ENCODE results near the gene QTRT2. TPM values are rescaled to one million over a fixed set of nuclear protein-coding genes. Genes with fewer than 3 reads are reported as not detected.

QTRT2 gene
- polyA plus RNA-seq, 1 donor from 2014 or later, result 25.4 TPM

DNA sequence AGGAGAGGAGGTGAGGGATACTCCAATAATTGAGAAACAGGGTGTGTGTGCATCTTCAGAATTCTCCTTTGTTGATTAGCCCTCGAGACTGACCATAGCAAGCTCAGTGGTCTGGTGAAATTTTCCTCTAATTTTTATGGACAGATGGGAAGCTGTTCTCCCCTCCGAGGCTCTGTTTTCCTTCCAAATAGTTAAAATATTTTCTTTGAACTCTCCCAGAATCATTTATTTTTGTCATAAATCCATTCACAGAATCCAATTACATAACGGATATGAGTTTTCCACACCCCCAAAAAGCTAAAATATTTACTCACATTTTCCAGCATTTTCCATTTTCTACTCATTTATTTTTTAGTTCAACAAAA, 36.5 kb downstream of the QTRT2 start:
- H3K27me3 Mint-ChIP-seq, result no peaks in the 10 kb centered on the region
- H3K4me1 Mint-ChIP-seq, result peaks cover 1 to 4% (median 3%) of the 10 kb centered on the region in 3 donors
- peaks cover 0 to 2% (median 0%) of the 10 kb centered on the region in 3 donors for H3K9me3 Mint-ChIP-seq
- H3K36me3 Mint-ChIP-seq, result peaks cover 2% of the 10 kb centered on the region
- H3K27ac Mint-ChIP-seq, result no peak overlapping the region
- no peak overlapping the region for H3K4me3 Mint-ChIP-seq

DNA sequence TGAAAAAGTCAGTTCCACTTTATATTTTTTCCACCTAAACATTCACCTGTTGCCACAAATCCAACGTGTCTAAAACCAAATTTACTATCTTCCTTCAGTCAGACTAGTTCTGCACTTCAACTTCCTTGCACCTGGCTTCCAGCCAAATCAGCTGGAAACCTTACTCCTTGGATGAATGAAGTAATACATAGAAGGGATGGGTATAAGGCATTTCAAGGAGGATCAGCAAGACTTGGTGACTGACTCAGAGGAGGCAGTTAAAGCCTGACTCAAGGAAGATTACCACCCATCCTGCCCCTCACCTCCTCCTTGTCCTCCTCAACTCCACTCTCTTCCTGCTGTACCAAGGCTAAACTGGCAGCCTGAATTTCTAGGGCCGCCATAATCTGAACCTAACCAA, 37.1 kb downstream of the QTRT2 start:
- H3K27ac Mint-ChIP-seq, result no peak overlapping the region
- peaks cover under 1% of the 10 kb centered on the region for H3K36me3 Mint-ChIP-seq
- no peak overlapping the region for H3K4me3 Mint-ChIP-seq
- H3K4me1 Mint-ChIP-seq, result peaks cover 1 to 4% (median 3%) of the 10 kb centered on the region in 3 donors
- H3K27me3 Mint-ChIP-seq, result no peaks in the 10 kb centered on the region
- H3K9me3 Mint-ChIP-seq, result peaks cover 0 to 2% (median 0%) of the 10 kb centered on the region in 3 donors

DNA sequence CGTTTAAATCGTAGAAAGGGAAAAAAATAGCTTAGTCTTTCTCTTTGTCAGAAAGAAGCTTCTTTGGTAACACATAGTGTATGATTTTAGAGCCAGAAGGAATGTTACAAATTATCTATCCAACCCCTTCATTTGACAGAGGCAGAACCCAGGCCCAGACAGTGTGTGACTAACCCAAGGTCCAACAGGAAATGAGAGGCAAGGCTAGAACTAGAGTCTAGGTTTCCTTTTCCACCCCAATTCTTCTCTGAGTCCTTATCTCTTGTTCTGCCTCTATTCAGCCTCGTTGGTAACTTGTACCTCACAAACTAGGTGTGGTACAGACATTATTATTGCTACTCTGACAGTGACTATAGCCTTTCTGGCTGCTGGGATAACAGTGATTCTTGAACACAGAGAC, 39.3 kb downstream of the QTRT2 start:
- no peak overlapping the region for H3K4me3 Mint-ChIP-seq
- no peaks in the 10 kb centered on the region for H3K9me3 Mint-ChIP-seq
- no peak overlapping the region for H3K27ac Mint-ChIP-seq
- no peaks in the 10 kb centered on the region for H3K36me3 Mint-ChIP-seq
- peaks cover 1 to 4% (median 3%) of the 10 kb centered on the region in 3 donors for H3K4me1 Mint-ChIP-seq
- H3K27me3 Mint-ChIP-seq, result no peaks in the 10 kb centered on the region

DNA sequence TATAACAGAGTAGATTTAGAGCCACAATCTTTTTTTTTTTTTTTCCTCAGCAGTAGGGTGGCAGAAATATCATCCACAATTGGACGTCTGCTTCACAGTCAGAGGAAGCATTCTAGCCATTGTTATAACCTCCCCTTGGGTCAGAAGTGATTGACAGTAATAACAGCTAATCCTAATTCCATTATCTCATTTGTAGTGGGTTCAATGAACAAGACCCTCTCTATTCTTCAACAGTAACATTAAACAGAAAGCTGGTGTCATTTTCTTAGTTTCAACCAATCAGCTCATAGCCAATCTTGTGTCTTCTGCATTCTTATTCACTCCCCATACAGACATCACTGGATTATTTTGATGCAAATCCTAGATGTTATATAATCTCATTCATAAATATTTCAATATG, 44.6 kb downstream of the QTRT2 start:
- H3K4me3 Mint-ChIP-seq, result no peak overlapping the region
- H3K27ac Mint-ChIP-seq, result no peak overlapping the region
- peaks cover 3% of the 10 kb centered on the region for H3K27me3 Mint-ChIP-seq
- H3K9me3 Mint-ChIP-seq, result no peaks in the 10 kb centered on the region
- peaks cover 0 to 1% (median 0%) of the 10 kb centered on the region in 3 donors for H3K4me1 Mint-ChIP-seq
- H3K36me3 Mint-ChIP-seq, result no peaks in the 10 kb centered on the region

DNA sequence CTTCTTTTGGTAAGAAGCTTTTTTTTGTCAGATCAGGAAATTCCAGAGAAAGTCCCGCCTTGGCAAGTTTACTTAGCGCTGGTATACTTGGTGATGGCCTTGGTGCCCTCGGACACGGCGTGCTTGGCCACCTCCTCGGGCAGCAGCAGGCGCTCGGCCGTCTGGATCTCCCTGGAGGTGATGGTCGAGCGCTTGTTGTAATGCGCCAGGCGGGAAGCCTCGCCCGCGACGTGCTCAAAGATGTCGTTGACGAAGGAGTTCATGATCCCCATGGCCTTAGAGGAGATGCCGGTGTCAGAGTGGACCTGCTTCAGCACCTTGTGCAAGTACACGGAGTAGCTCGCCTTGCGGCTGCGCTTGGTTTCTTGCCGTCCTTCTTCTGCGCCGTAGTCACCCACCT, 46.6 kb downstream of the QTRT2 start:
- Mint-ChIP-seq H3K4me3 (no peak overlapping the region), H3K4me1 (peaks cover 0 to 1% (median 0%) of the 10 kb centered on the region in 3 donors), H3K27ac (no peak overlapping the region), H3K36me3 (no peaks in the 10 kb centered on the region), H3K9me3 (no peaks in the 10 kb centered on the region), H3K27me3 (peaks cover 3% of the 10 kb centered on the region)

DNA sequence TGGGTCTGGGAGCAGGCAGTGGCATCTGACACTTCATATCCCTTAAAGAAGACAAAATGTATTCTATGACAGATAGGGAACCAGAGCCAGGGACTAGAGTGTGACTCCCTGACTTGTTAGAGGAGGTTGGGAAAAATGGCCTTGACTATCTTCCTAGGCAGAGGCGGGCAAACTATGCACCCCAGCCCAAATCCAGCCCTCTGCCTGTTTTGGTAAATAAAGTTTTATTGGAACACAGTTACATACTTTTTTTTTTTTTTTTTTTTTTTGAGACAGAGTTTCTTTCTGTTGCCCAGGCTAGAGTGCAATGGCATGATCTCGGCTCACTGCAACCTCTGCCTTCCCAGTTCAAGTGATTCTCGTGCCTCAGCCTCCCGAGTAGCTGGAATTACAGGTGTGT, 47.3 kb downstream of the QTRT2 start:
- no peaks in the 10 kb centered on the region for H3K9me3 Mint-ChIP-seq
- peaks cover 3% of the 10 kb centered on the region for H3K27me3 Mint-ChIP-seq
- H3K27ac Mint-ChIP-seq, result no peak overlapping the region
- H3K4me1 Mint-ChIP-seq, result peaks cover 0 to 1% (median 0%) of the 10 kb centered on the region in 3 donors
- no peak overlapping the region for H3K4me3 Mint-ChIP-seq
- no peaks in the 10 kb centered on the region for H3K36me3 Mint-ChIP-seq

DNA sequence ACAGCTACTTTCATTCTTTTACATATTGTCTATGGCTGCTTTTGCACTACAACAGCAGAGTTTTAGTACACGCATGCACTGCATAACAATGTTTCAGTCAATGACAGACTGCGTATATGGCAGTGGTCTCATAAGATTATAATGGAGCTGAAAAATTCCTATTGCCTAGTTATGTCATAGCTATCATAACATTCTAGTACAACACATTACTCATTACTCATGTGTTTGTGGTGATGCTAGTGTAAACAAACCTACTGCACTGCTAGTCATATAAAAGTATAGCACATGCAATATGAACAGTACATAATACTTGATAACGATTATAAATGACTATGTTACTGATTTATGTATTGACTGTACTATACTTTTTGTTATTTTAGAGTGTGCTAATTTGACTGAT, 47.9 kb downstream of the QTRT2 start:
- Mint-ChIP-seq H3K27me3 (peaks cover 3% of the 10 kb centered on the region), H3K36me3 (no peaks in the 10 kb centered on the region), H3K27ac (no peak overlapping the region), H3K4me1 (peaks cover 0 to 1% (median 0%) of the 10 kb centered on the region in 3 donors), H3K9me3 (no peaks in the 10 kb centered on the region), H3K4me3 (no peak overlapping the region)

DNA sequence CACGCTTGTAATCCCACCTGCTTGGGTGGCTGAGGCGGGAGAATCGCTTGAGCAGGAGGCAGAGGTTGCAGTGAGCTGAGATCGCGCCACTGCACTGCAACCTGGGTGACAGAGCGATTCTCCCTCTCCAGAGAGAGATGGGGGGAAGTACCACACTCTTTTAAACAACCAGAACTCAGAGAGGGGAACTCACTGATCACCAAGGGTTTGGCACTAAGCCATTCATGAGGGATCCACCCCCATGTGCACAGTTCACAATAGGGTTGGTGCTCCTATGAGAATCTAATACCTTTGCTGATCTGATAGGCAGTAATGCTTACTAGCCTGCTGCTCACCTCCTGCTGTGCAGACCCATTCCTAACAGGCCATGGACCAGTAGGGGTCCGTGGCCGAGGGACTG, 51.6 kb downstream of the QTRT2 start:
- H3K9me3 Mint-ChIP-seq, result no peaks in the 10 kb centered on the region
- no peak overlapping the region for H3K27ac Mint-ChIP-seq
- no peak overlapping the region for H3K4me3 Mint-ChIP-seq
- peaks cover 2% of the 10 kb centered on the region for H3K27me3 Mint-ChIP-seq
- H3K36me3 Mint-ChIP-seq, result no peaks in the 10 kb centered on the region
- H3K4me1 Mint-ChIP-seq, result peaks cover 0 to 2% (median 1%) of the 10 kb centered on the region in 3 donors

DNA sequence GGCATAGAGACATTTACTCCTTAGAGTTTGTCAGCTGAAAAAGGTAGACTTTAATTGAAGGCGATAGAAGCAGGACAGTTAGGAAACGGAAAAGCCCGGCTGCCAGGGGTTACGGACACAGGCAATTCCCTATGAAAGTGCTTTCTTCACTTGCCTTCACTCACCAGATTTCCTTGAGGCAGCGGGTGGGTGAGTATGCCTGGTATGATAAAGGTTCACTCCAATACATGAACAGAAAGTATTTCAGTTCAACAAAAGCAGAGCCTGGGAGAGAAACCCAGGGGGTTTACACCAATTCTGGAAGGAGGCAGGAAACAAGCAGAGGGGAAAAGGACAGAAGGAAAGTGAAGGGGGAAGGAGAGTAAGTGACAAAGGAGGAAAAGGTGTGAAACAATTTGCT, 53.9 kb downstream of the QTRT2 start:
- no peak overlapping the region for H3K27ac Mint-ChIP-seq
- peaks cover 0 to 2% (median under 1%) of the 10 kb centered on the region in 3 donors for H3K4me1 Mint-ChIP-seq
- no peaks in the 10 kb centered on the region for H3K27me3 Mint-ChIP-seq
- H3K36me3 Mint-ChIP-seq, result no peaks in the 10 kb centered on the region
- H3K4me3 Mint-ChIP-seq, result no peak overlapping the region
- H3K9me3 Mint-ChIP-seq, result no peaks in the 10 kb centered on the region

DNA sequence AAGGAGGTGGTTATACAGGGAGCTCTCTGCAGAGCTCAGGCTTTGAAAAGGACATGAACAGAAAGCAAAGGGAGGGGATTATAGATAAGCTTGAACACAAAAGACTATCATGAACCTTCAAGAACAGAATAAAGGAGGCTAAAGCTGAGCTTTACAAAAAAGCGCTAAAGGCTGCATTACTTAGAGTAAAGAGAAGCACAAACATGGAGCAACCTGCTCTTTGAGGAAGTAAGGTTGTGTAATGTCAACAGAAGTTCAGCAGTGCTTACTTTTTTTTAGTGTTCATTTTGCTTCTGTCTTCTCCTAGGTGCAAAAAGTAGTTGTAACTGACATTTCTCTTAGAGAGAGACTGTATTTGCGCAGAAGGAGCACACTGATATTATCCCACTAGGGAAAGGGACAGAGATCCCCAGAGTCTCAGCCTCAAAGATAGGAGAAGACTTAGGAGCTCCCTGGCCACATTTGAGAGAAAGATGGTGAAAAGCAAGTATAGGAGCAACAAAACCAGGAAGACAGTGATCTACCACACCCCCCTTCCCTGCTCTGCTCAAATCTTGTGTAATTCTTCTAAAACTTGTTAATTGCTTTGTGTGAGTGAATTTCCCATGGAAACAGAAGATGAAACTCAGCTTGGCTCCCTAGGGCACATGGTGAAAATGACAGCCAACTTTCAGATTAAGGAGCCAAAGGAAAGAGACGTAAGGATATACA, 54.7 kb downstream of the QTRT2 start:
- peaks cover 0 to 2% (median 0%) of the 10 kb centered on the region in 3 donors for H3K4me1 Mint-ChIP-seq
- no peak overlapping the region for H3K4me3 Mint-ChIP-seq
- no peaks in the 10 kb centered on the region for H3K9me3 Mint-ChIP-seq
- H3K27ac Mint-ChIP-seq, result no peak overlapping the region
- no peaks in the 10 kb centered on the region for H3K27me3 Mint-ChIP-seq
- no peaks in the 10 kb centered on the region for H3K36me3 Mint-ChIP-seq

DNA sequence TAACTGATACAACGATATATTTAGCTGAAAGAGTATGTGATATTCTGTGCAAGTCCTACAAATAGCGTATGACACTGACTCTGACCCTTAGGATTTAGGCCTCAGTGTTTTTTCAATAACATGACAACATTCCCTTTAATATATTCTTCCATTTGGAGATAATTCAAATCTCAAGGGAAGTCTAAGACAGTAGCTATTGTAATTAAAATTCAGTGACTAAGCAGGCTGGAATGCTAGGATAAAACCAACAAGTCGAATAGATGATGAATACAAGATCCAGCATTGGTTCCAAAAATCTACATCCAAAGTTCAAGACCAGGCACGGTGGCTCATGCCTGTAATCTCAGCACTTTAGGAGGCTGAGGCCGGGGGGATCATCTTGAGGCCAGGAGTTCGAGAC, 56.2 kb downstream of the QTRT2 start:
- H3K4me3 Mint-ChIP-seq, result no peak overlapping the region
- no peaks in the 10 kb centered on the region for H3K9me3 Mint-ChIP-seq
- H3K27me3 Mint-ChIP-seq, result no peaks in the 10 kb centered on the region
- no peaks in the 10 kb centered on the region for H3K36me3 Mint-ChIP-seq
- peaks cover 0 to 2% (median 0%) of the 10 kb centered on the region in 3 donors for H3K4me1 Mint-ChIP-seq
- H3K27ac Mint-ChIP-seq, result peak overlapping the region in 1 of 3 donors; percentile 32

DNA sequence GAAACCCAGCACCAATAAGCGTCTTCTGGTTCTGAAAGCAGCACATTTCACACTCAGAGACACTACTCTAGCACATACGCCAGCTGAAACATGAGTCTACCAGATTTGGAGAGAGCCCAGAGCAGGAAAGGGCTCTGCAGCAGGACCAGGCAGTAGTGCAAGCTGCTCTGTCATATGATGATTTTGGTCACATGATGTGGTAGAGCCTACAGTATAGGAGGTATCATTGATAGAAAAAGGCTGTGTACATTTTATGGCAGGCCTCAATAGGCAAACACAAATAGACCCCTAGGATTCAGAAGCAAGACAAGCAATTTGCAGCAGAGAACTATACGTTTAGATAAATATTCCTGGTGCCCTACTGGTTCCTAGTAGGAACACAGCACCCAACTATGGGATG, 58.2 kb downstream of the QTRT2 start:
- H3K4me1 Mint-ChIP-seq, result peaks cover 0 to 2% (median 0%) of the 10 kb centered on the region in 3 donors
- H3K27ac Mint-ChIP-seq, result no peak overlapping the region
- H3K36me3 Mint-ChIP-seq, result no peaks in the 10 kb centered on the region
- no peaks in the 10 kb centered on the region for H3K27me3 Mint-ChIP-seq
- no peaks in the 10 kb centered on the region for H3K9me3 Mint-ChIP-seq
- H3K4me3 Mint-ChIP-seq, result no peak overlapping the region

DNA sequence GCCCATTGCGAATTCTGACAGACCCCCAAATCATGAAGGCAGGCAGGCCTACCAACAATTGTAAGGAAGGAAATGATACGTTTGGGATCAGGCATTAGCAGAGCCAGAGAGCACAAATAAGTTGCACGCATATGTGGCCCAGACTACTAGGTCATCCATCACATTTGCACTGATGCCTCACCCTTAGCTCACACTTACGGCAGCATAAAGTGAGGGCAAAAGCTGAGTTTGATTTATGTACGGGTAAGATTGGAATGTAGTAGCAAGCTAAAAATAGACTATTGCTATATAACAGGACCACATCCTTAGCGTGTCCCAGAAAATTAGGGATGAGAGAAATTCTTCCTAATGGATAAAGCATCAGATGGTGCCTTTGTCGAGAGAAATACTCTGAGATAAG, 58.6 kb downstream of the QTRT2 start:
- Mint-ChIP-seq H3K36me3 (no peaks in the 10 kb centered on the region), H3K4me3 (no peak overlapping the region), H3K27me3 (no peaks in the 10 kb centered on the region), H3K9me3 (no peaks in the 10 kb centered on the region), H3K27ac (no peak overlapping the region), H3K4me1 (peaks cover 0 to 2% (median 0%) of the 10 kb centered on the region in 3 donors)

DNA sequence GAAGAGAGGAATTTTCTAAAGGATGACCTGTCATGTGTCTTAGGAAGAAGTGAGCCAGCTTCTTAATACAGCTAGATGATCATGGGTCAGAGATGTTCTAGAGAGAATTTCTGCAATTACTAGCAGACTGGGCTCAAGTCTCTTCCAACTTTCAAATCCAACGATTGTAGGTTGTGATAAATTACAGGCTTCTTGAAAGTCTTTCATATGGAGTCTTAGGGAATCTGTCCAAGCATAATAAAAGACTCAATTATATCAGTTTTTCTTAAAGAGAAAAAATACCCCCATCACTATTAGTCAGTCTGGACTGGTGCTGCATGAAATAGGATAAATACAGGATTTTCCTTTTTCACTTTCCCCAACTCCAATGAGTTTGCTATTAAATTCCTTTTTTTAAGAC, 63.2 kb downstream of the QTRT2 start:
- H3K9me3 Mint-ChIP-seq, result no peaks in the 10 kb centered on the region
- H3K36me3 Mint-ChIP-seq, result peaks cover 2% of the 10 kb centered on the region
- no peaks in the 10 kb centered on the region for H3K27me3 Mint-ChIP-seq
- H3K4me3 Mint-ChIP-seq, result no peak overlapping the region
- no peaks in the 10 kb centered on the region for H3K4me1 Mint-ChIP-seq
- no peak overlapping the region for H3K27ac Mint-ChIP-seq

DNA sequence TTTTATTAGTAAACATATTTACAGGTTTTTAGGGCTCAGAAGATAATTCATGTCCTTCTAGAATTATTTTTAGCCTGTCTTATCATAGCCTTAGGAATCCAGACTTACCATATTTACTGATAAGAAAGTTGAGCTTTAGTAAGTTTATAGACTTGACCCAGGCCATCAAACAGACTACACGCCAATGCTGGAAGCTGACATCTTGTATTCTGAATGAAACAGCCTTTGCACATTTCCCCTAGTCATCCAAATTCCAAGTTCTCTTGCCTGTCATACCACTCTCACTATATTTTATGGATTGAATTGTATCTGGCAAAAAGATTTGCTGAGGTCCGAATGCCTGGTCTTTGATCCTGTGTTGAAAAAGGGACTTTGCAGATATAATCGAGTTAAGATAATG, 63.7 kb downstream of the QTRT2 start:
- no peak overlapping the region for H3K27ac Mint-ChIP-seq
- no peaks in the 10 kb centered on the region for H3K27me3 Mint-ChIP-seq
- no peaks in the 10 kb centered on the region for H3K4me1 Mint-ChIP-seq
- H3K4me3 Mint-ChIP-seq, result no peak overlapping the region
- H3K36me3 Mint-ChIP-seq, result peaks cover 2% of the 10 kb centered on the region
- H3K9me3 Mint-ChIP-seq, result no peaks in the 10 kb centered on the region

DNA sequence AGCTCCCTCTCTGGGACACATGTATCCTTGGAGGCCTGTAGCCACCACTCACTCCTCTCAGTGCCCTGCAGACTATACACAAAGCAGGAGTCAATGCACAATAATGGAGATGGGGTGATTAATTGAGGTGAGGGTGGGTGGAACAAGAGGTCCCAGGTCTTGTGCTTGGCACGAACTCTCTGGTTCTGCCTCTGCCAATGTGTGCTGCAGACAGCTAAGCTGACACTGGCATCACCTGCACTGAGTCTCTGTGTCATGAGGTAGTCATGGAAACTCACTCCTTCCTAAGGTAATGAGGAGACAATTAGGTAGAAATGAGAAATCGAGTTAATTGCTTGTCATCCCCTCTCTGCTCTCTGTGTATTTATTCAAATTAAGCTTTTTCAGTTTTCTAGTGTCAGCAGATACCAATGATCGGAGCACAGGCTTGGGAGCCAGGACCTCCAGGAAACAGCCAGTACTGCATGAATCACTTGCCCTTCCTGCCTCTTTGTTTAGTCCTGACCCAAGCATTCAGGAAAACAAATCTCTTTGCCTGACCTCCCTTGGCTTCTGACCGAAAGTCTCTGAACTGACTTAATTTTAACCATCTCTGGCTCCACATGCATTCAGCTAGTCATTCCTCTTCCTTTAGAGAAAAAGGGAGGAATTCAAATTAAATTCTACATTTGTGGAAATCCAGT, 65.6 kb downstream of the QTRT2 start:
- Mint-ChIP-seq H3K4me3 (no peak overlapping the region), H3K27me3 (no peaks in the 10 kb centered on the region), H3K9me3 (no peaks in the 10 kb centered on the region), H3K36me3 (peaks cover 2% of the 10 kb centered on the region), H3K4me1 (no peaks in the 10 kb centered on the region), H3K27ac (no peak overlapping the region)
